Endothelial cell of umbilical vein (primary cell): Measurements from ENCODE around the gene PEX7.
"Not testable (repeated sequence)": the region's sequence is repeated elsewhere in the genome, so short reads cannot be mapped to it uniquely, and the experiment has no call there.

Source experiments
- CTCF ChIP-seq, 2 donors: IDR thresholded peaks; 1 replicate in 1 of 2; 2 replicates in 1 of 2; pipeline ENCODE4 v1.5.1; 2011; ENCODE audit warnings: low read length in 2 of 2, mild to moderate bottlenecking in 2 of 2, moderate library complexity in 2 of 2, control low read depth in 1 of 2, inconsistent platforms in 1 of 2, low read depth in 1 of 2; ENCODE audit not compliant: insufficient read depth in 1 of 2; ENCODE audit errors: extremely low read depth in 1 of 2
- MAX ChIP-seq: IDR thresholded peaks from 2 replicates; pipeline ENCODE4 v1.6.1; 2011; ENCODE audit not compliant: insufficient read depth, insufficient read length
- POLR2A ChIP-seq: IDR thresholded peaks from 2 replicates; pipeline ENCODE4 v1.6.1; 2012; ENCODE audit warnings: low read depth, mild to moderate bottlenecking, control low read depth, low read length

DNA sequence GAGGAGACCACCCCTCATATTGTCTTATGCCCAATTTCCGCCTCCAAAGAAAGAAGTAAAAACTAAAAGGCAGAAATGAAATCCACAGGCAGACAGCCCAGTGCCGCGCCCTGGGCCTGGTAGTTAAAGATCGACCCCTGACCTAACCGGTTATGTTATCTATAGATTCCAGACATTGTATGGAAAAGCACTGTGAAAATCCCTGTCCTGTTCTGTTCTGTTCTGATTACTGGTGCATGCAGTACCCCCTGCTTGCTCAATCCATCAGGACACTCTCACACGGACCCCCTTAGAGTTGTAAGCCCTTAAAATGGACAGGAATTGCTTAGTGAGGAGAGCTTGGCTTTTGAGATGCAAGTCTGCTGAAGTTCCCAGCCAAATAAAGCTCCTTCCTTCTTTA lies 137.5 kb downstream of the PEX7 start:
- TF ChIP-seq POLR2A; CTCF (IDR thresholded peaks at IDR 0.05; ENCODE audit: extremely low read depth in 1 of 2, insufficient read depth in 1 of 2, low read depth in 1 of 2, low read length in 2 of 2); MAX: not testable (repeated sequence)
